T-helper 1 cell (primary cell): Measurements from ENCODE around the gene PHC2.

Experiments used
- DNase-seq, 5 donors: peaks; one replicate each; pipeline ENCODE4 v3.0.0-alpha.2; 2012 to 2020

PHC2 gene

DNA sequence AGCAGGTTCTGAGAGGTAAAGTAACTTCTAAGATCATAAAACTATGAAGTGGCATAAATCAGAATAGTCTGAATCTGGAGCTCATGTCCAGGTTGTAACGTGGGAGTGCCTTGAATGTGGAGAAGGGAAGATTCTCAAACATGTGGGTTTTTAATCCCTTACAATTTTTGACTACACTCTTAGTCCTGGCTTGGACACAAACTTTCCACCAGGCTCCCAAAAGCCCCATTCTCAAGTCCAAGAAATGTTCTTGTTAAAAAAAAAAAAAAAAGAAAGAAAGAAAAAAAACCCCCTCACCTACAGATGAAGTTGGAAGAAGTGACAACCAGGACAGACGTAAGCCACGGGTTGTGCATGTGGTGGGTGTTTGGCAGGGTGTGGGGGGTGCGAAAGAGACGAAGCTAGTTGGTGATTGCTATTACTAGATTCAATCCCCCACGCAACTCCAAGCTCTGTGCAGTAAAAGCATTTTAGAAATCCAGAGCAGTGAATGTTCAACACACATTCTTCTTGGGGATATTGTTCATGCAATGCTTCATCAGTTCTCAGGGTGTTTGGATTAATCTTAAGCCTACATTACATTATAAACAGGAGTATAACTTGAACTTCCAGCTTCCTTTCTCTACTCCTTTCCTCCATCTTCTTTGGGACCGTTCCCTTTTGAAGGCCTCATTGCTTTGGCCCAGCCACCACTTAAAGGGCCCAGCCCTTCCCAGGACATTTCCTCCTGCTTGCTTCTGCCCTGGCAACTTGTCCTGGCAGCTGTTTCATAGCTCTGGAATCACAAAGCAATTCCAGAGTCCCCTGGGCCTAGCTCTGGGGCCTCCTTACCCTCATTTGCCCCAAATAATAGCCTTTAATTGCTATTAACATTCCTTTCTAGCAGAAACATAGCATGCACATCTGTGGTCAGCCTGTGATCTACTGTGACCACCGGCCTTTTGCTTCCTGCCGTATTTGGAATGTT, 41.8 kb downstream of the PHC2 start:
- DNase-seq: no peak

DNA sequence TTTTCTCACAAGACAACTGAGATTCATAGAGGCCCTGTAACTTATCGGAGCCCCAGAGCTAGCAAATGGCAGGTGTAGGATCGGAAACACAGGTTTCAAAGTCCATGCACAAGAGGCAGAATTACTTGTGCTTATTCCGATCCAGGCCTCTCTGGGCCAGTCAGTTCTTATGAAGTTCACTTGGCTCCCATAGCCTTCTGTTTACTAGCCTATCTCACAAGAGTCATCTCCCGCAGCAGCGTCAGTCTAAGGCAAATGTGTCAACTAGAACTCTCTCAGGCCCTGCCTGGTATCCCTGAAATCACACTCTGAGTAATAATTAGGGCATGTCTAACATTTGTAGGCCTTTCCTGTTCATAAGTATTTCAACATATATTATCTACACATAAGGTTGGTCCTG, 43.3 kb downstream of the PHC2 start:
- no peak for DNase-seq

DNA sequence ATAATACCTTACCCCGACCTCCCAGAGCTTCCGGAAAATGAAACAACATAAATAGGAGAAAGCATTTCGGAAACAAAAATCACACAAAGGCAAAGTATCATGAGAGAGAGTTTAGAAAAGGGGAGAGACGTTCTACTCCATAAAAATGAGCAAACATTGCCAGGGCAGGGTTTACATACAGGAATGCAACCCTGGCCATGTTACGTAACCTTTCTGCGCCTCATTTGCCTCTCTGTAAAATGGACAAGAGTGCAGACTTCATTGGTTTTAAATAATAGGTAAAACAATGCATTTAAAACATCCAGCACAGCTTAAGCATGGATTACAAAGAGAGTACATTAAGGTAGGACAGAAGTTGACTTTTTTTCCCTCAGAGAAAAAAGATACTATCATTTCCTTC, 45.6 kb downstream of the PHC2 start:
- no peak for DNase-seq

DNA sequence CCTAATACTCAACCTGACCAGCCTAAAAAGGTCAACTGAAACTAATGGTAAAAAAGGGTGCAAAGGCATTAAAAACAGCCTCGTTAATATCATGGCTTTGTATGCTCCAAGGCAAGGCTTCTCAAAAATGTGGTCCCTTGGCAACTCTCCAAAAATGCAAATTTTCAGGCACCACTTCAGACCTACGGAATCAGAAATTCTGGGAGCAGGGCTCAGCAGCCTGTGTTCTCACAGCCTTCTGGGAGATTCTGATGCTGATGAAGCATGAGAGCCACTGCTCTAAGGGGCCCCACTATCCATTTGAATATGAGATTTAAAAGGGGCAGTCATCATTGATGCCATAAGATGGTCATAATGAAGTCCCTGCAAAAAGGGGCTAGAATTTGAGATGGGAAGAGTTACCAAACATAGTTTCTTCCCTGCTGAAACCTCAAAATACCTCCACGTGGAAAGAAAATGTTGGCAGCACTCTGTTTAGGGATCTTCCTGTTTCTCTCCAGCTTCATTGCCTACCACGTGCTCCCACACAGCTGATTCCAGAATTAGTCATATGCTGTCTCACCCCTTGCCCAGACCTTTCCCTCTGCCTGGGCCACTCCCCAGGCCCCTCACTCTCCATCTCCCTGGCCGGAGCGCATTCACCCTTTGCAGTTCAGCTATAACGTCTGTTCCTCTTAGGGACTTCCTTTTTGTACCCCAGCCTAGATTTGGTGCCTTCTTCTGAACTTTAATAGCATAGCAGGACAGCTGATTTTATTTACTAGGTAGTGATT, 46.7 kb downstream of the PHC2 start:
- no peak for DNase-seq

DNA sequence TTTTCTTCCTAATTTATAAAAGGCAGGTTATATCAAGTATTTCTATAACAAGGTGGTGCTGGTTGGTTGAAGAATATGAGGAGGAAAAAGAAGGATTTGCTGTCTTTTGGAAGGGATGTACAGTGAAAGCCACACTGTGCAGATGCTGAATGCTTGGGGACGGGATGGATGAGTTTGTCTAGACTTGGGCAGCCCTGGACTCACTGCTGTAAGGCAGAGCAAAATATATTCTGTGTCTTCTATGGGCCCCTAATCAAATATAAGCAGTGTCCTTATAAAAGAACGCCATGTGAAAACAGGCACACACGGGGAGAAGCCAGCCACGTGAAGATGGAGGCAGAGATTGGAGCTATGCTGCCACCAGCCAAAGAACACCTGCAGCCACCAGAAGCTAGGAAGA, 47.4 kb downstream of the PHC2 start:
- no peak for DNase-seq

DNA sequence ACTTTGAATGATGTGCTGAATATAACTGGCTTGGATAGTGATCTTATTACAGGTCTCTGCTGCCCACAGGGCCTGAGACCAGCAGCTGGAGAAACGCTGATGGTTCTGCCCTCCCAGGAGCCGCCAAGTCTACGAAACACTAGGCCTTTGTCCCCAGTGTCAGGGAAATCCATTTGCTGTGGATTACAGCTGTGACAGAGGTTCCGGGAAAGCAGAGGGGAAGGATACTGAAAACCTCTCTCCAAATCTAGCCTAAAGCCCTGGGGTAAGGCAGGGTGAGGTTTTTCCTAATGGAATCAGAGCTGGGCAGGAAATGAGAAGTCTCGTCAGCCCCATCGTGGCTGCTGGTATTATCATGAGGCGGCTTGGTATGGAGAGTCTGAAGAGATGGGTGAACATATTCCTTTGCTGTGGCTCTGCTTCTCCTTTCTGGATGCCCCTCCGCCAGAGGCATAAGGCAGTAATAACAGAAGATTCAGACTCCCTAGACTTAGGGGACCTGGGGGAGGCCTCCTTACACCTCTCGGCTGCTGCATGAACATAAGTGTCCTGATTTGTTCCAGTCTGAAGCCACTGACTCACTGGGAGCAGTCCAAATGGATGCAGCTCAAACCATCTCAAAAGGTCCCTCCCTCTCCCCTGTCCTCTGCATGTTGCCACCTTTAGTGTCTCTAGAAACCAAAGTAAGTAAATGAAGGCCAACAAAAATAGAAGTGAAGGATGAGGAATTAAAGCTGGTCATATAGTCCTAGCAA, 48.1 kb downstream of the PHC2 start:
- DNase-seq: no peak

DNA sequence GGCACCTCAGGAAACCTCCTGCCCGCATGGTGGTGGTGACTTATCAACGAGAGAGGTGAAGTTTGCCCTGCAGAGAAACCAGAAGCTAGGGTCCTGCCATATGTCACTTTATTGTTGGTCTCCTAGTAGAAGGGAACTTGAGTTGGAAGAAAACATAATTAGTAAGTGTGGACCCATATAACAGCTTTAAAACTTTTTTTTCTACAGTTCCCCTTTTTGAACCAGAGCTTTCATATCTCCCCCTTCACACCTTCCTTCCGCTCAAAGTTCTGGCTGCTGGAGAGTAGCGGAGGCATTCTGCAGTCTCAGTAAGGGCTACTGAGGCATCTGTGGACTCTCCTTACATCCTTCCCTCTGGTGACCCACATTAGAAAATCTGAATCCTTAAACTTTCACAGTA, 48.9 kb downstream of the PHC2 start:
- DNase-seq: no peak

DNA sequence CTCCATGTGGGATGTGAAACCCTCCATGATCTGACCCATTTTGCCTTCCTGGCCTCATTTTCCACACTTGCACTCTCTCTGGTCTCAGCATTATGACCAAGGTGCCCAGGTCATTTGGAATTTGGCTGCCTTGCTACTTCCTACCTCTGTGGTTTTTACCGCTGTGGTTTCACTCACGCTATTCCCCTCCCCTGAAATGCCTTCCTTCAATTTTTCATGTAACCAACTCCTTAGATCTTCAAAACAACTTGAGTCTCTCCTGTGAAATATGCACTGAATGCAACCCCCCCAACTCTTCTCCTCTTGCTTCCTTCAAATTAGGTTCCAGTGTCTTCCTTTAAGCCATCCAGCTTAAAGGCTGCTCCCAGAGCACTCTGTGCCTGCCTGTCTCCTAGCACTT, 50.1 kb downstream of the PHC2 start:
- DNase-seq: no peak

DNA sequence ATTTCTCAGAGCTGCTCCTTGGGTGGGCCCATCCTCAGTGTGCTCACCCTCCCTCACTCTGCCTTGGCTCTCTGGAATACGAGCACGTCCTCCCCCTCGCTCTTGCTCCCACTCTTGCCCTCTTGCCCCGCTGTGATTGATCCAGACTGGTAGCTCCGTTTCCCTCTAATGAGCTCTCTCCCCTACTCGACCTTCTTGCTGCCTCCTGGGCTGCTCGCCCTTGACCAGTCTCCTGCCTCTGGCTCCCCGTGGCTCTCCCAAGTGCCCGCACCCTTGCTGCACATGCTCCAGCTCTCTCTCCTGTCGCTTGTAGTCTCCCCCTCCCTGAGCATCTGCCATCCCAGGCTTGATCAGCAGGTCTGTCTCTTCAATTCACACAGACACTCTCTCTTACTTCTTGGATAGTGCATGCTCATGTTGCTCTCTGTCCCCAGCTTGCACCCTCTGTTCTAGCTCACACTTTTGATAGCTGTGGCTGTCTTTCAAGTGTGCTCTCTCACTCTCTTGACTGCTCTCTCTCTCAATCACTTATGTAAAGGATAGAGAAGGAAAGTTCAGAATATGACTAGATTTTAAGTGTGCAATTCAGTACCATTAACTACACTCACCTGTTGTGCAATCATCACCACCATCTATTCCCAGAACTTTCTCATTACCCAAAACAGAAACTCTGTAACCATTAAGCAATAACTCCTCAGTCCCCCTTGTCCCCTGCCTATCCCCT, 51.1 kb downstream of the PHC2 start:
- no peak for DNase-seq

DNA sequence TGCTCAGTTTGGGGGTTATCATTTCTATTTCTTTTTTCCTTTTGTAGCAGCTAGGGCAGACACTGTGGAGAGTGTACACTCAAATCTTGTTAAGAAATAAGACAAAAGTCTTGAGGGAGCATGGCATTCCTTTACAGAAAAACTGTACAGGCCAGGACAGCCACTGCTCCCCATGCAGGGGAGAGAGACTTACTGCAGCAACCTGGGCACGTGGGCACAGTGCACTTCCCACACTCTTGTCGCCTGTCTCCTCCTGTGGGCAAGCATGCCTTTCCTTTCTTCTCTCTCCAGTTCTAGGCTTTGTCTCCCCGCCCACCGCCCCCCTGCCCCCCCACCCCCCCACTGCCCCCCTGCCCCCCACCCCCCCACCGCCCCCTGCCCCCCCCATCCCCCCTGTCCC, 51.9 kb downstream of the PHC2 start:
- DNase-seq: no peak

DNA sequence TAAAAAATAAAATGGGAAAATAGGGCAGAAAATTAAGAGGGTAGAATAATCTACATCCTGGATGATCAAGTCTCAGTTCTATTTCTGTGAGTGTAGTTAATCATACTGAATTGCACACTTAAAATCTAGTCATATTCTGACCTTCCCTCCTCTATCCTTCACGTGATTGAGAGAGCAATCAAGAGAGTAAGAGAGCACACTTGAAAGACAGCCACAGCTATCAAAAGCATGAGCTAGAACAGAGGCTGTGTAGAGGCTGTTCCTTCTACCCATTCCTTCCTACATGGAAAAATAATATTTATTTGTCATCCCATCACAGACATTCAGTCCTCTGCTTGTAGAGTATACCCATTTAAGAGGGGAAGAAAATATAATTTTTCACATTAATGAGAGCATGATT, 52.4 kb downstream of the PHC2 start:
- DNase-seq: no peak

DNA sequence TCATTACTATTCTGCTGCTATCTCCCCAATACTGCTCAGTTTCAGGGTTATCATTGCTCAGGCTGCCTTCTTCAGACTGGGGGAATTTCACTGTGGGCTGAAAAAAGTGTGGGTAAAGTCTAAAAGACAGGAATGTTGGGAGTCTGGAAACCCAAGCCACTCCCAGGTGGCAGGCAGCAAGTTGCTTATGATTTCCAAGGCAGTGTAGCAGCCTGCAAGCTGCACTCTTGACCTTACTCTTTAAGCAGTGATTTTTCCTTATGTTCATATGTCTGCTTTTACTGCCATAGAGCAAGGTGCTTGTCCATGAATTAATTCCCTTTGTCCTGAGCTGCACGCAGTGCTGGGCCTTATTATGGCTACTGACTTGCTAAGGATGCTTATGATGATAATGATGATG, 53.1 kb downstream of the PHC2 start:
- DNase-seq: no peak

DNA sequence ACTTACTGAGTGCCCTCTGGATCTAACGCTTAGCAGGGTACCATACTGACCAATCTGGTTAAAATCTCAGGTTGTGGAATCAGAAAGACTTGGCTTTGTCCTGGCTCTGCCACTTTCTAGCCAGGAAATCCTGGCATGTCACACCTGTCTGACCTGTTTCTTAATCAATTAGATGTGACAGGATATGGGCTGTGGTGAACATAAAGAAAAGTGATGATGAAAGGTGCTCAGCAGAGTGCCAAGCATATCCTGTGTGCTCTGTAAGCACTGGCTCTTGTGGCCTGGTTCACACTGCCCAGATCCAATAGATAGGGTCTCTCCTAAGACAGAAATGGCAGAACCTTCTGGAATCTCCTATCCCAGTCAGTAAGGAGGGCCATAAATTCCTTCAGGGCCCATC, 53.9 kb downstream of the PHC2 start:
- DNase-seq: peak in 1 of 5 donors; percentile 6

DNA sequence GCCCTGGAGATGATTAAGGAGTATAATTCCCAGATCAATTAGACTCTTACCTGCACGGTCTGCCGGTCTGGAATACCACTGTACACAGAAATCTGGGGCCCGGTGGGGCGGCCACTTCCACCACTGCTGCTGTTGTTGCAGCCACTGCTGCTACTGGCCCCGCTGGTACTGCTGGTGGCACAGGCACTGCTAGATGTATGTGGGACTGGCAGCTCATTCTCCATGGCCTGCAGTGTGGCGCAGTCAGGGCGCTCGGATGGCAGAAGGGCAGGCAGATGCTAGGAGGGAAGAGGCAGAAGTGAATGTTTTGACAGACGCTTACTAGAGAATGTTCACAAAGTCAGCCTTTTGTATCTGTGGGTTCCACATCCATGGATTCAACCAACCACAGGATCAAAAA, 55.6 kb downstream of the PHC2 start:
- DNase-seq: no peak

DNA sequence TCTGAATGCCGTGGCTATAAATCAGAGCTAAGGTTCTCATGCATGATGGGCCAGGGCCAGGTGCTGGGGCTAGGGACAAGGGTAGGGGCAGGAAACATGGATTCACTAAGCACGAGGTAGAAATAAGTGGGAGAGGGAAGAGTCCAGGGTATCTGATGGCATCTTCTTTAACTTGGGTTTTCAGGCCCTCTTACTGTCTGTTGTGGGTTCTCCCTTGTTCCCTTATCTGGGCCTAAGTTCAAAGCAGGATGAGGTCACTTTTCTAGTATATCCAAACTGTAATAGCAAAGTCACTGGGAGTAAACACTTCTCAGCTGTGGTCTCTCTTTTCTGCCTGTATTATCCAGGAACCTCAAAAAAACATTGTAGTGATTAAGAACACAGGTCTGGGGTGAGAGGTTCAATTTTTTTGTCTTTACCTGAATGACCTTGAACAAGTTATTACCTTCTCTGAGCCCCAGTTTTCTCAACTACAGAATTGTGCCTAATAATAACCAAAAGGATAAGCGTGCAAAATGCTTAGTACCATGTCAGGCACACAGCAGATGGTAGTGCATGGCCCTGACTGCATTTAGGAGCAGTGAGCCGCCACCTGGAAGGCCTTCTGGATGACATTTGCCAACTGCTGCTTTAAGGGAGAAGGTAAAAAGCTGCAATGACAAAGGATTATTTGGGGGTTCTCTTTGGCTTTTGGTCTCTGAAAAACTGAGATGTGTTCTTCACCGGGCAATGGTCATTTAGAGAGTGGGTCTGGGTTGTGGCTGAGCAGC, 56.4 kb downstream of the PHC2 start:
- DNase-seq: no peak

DNA sequence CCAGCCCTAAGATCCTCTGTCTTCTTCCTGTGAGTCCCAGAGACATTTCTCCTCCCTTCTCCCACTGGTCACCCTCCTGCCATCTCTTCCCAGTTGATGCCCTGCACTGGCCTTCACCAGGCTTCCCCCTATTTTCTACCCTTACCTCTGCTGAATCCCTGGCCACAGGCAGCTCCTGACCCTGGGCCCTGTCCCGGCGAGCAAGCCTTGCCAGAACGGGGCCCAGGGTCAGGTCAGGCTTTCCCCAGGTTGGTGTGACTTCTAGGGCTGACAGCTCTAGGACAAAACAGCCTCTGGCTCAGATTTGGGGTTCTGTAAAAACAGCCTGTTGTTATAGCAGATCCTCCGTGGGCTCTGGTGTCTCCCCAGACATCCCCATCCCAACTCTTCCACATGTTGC, 57.3 kb downstream of the PHC2 start:
- no peak for DNase-seq

DNA sequence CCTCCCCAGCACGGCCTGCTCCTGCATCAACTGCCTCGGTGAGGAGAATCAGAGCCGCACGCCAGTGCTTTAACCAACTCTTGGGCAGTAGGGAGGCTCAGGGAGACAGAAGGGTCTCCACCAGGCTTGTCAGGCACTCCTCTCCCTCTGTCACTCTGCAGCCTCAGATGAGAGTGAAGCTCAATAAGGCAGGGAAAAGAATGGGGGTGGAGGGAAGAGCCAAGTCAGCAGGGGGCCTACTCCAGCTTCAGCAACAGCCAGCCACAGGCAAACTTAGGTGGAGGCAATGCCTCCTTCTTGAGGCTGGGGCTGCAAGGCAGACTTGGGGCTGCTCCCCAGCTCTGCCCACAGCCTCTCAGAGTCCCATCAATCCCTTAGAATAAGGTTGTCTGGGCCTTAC, 58.2 kb downstream of the PHC2 start:
- DNase-seq: no peak

DNA sequence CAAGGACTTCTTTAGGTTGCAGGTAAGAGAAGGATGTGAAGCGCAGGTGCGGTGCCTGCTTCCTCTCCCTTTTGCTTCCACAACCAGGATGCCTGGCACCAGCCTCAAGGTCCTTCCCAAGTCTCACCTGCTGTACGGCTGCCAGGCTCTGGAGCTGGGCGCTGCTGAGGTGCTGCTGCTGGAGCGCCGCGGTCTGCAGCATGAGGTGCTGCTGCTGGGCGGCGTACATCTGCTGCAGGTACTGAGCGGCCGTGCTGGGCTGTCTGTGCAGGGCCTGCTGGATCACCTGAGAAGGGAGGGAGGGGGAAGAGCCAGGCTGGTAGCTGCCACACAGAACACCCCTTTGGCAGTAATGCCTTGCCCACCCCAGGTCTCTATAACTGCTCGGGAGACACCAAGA, 58.7 kb downstream of the PHC2 start:
- DNase-seq: no peak

DNA sequence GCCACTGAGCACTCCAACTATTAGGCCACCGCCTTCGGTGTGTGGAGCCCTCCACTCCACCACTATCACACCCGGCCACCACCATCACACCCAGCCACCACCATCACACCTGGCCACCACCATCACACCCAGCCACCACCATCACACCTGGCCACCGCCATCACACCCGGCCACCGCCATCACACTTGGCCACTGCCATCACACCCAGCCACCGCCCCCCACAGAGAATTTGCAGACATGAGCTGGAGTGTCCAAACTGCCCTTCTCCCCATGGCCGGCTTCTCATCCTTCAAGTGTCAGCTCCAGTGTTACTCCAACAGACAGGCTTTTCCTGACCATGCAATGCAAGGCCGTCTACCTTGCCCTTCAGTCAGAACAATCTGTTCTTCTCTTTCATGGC, 59.6 kb downstream of the PHC2 start:
- no peak for DNase-seq

DNA sequence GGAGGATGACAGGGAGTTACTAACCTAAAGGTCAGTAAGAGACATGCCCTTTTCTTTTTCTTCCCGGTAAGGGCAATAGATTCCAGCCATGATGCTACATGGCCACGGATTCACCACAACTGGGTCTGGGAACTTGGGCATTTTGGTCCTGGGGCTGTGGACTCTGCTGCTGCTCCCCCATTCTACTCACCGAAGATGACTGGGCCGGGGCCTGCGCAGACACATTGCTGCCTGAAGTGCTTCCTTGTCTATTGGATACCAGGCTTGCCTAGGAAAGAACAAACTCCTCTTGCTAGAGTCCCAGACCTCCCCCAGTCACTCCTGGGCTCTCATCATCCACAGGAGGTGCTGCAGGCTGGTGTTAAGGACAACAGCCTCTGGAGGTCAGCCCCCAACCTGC, 60.1 kb downstream of the PHC2 start:
- DNase-seq: no peak

DNA sequence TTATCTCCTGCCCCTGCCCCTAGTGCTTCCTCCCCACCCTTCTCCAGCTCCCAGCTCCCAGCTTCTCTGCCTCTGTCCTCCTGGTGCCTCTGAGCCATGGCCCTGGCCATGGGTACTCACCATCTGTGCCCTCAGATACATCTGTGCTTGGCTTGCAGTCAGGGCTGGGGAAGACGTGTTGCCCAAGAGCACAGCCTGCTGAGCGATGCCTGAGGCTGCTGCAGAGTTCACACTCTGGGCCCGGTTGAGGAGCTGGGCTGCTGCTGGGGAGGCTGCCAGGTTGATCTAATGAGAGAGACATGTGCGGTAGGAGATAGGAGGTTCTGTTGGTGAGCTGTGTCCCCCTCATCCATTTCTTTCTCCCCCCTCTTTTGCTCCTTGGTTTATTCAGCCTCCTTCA, 60.6 kb downstream of the PHC2 start:
- no peak for DNase-seq

DNA sequence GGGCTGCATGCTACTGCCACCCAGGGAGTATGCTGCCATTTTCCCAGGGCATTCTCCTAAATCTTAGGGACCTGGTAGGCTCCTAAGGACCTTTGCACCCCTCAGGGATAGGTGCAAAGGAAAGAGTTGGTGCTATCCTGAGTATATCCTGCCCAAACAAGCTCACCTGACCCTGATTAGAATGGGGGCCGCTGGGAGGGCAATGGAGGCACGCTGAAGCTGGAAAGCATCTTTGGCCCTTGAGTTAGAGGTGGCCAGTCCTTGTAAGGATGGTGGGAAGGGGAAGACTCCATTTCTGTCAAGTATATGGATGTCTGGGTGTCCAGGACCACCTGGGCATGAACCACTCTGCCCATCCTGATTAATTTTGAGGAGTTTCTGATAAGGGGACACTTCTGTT, 61.1 kb downstream of the PHC2 start:
- no peak for DNase-seq
